HG03196 (cell line): ENCODE results near the gene ANKRD52.

ENCODE experiments used
- ATAC-seq: cut with Tn5 transposase; IDR thresholded peaks from one replicate; pipeline ENCODE4 v1.9.1; 2021; ENCODE audit not compliant: unreplicated experiment

The ANKRD52 gene

DNA sequence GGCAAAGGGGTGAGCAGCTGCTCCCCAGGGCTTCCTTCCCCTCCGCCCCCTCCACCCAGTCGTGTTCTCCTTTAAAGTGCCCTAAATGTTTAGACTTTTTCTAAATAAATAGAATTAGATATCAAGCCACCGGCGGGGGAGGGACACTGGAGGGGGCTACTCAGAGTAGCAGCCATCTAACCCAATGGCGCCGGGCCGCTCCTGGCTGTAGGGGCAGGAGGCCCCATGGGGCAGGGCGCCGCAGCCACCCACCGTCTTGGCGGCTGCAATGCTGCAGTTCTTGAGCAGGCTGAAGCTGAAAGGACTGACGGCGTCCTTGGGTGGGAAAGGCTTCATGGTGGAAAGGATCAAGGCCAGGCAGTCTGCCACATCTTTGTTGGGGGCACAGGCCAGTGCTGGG lies 15.2 kb downstream of the ANKRD52 start:
- ATAC-seq = no peak

DNA sequence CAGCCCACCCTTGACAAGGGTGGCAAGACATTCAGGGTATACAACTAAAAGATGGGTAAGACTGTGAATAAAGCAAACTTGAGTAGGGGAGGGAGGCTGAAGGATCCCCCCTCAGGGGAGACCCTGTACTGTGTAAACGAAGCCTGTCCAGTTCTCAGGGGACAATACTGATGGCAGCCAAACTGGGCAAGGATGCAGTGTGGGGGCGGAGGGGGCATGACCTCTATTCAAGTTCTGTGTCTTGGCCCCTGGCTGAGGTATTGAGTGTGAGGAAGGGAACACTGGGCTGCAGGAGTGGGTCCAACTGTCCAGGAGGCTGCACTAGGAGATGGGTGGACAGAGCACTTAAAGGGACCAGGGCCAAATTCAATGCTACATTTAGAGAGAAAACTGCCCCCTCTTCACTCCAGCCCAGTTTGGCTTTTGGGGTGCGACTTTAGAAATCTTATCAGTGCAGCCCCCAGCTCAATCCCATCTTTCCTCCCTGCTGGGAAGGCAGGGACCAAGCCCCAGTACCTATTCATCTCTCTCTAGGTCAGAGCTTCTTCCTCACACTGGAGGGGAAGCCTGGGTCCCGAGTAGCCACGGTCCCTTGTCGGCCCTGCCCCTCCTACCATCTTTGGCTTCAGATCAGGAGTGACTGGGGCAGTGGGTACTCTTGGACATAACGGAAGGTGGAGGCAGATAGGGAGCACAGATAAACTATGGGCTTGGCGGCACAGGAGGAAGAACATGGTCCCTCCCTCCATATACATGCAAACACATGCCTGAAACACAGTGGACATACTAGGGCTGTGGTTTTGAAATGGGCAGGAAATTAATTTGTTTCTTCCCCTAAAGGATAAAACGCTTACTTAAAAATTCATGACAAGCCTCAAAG lies 16.5 kb downstream of the ANKRD52 start:
- ATAC-seq = no peak

DNA sequence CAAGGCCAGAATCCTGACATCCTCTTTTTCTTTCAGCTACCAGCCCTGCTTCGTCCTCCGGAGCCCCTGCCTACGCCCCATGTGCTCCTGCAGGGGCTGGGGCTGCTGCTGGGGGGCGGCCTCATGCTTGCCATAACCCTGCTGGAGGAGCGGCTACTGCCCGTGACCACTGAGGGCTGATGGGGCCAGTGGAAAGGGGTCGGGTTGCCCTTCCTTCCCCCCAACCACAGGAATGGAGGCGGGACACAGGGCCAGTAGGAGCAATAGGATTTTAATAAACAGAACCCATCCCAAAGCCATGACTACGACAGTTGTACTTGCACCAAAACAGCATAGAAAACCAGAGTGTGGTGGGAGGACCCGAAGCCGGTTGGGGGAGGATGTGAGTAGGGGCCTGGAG lies 20.6 kb downstream of the ANKRD52 start:
- ATAC-seq = no peak

DNA sequence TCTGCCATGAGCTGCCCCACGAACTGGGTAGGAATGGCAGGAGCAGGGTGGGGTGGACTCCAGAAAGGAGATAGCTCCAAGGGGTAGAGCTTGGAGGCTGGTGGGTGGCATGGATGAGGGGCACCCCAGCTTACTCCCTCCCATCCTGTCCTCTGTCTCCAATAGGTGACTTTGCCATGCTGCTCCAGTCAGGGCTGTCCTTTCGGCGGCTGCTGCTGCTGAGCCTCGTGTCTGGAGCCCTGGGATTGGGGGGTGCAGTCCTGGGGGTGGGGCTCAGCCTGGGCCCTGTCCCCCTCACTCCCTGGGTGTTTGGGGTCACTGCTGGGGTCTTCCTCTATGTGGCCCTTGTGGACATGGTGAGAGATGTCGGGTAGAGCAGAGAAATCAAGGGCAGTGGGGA lies 21.2 kb downstream of the ANKRD52 start:
- no peak for ATAC-seq

DNA sequence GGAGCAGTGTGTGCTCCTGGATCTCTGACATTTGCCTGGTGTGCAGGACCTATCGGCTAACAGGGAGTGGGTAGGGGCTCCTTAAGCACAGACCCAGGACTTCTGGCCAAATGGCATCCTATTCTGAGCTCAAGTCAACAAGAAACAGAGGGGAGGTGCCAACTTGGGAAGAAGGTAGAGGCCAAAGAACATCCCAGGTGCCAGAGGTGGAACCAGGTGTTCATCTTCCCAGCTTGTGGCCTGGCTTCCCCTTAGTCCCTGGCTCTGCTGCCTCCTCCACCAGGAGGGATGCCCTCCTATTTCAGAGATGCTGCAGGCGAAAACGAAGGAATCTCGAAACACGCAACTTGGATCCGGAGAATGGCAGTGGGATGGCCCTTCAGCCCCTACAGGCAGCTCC lies 22.1 kb downstream of the ANKRD52 start:
- no peak for ATAC-seq

DNA sequence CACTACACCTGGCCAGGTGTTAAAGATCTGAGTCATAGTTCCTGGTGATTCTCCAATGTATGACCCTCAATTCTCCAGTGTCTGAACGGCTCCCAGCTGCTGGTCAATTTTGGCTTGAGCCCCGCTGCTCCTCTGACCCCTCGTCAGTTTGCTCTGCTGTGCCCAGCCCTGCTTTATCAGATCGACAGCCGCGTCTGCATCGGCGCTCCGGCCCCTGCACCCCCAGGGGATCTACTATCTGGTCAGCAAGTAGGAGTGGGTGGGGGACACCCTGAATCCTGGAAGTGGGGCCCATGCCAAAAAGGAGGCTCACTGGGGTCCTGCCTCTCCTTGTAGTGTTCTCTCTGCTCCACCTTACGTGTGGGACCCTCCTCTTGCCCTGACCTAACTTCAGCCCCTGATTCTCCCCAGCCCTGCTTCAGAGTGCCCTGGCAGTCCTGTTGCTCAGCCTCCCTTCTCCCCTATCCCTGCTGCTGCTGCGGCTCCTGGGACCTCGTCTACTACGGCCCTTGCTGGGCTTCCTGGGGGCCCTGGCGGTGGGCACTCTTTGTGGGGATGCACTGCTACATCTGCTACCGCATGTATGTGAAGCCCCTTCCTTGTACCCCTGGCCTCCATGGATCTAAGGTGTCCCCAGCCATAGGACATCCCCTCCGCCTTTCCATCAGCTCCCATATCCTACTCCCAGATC lies 23.3 kb downstream of the ANKRD52 start:
- ATAC-seq = no peak

GRCh38 chr12:56231184-56231582 lies 27.0 kb downstream of the ANKRD52 start:
- ATAC-seq = no peak

DNA sequence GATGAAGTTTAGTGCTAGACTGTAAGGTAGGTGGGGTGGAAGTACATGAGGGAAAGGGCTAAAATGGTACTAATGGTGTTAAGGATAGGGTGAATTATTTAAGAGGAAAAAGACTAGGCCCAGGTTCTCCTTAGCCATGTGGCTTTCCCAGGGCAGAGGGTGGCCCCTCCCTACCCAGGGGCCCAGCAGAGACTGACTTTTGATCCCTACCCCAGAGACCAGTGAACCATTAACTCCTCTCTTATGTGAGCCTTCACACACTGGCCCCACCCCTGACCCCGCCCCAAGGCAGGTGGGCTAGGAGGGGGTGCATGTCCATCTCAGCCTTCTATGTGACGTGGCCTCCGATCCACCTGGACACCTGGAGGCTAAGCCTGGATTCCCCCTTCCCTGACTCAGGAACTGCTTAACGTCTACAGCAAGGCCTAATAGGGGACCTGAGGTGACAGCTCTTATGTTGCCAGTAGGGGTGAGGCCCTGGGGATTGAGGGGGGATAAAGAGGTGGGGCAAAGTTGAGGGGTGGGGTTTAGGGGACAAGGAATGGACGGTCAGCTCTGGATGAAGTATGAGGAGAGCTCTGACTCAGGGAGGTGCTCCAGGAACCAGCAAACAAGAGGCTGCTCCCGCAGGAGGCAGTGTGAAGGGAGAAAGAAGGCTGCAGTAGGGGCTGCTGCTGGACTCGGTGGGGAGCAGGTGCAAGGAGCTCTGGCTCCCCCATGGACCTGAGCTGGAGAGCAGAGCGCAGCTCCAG lies 27.6 kb downstream of the ANKRD52 start:
- ATAC-seq = no peak

- ATAC-seq = no peak
Observed at GRCh38 chr12:56229916-56230431, 28.2 kb downstream of the ANKRD52 start, which contains the start of gene SLC39A5. Gene SLC39A5, plus strand, starts transcription at chr12:56230051. Its CDS starts 1,224 bp downstream, at chr12:56231275.

DNA sequence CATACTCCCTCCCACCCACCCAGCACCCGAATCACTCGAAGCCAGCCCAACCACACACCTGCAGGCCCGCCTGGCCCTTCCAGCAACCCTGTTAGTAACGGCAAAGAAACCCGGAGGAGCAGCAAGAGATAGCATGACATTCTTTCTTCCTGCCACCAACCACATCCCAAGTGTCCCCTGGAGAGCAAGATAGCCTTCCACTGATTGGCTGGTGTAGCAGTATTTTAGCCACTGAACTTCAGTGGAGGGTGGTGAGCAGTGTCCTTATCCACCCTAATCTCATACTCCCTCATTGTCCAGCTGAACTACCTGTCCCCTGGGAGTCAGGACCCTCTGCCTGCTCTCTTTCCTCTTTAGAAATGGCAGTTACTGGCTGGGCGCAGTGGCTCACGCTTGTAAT lies 29.1 kb downstream of the ANKRD52 start:
- no peak for ATAC-seq

DNA sequence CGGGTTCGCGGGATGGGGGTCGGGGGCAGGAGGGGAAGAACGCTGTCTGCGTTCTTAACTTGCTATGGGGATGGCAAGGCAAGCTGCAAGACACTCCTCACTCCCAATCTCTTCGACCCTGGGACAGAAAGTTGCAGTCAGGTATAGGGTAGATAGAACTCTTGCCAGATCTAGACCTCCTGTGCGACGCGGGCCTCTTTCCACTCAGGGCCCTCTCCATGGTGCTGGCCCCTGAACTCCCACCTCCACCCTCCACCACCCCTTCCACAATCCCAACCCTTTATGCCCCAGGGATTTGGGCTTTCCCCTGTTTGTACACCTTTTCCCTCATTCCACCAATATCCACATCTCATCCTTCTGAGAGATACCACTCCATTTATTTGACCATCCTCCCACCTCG lies 33.2 kb downstream of the ANKRD52 start:
- ATAC-seq = no peak

DNA sequence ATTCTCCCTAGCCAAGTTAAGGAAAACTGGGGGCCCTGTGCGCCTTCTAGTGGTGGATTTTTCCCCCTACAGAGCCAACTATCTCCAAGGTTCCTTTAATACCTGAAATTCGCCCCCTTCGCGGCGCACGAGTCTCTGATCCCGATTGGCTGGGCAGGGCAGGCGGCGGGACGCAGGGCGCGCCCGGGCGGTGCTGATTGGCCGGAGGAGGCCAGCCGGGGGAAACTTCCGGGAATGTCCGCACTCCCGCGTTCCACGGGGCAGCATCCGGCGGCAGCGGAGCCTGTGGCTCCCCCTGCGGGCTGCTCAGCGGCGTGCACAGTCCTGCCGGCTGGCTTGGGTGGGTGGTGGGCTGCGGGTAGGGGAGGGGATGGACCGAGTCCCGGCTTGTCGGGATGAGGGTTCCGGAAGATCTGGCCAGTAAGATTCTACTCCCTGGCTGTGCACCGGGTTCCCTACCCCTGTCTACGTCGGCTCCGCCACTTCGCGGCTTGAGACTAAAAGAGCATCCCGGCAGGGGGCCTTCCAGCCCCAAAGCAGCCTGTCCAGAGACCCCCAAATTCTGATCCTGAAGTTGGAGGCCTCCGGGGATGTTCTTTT lies 34.0 kb downstream of the ANKRD52 start, which contains the start of gene NABP2:
NABP2 (plus strand) TSS at position 241 of the 600 bp plus-strand sequence. CDS start 515 bp downstream, outside the sequence.
- ATAC-seq = peak; percentile 70

DNA sequence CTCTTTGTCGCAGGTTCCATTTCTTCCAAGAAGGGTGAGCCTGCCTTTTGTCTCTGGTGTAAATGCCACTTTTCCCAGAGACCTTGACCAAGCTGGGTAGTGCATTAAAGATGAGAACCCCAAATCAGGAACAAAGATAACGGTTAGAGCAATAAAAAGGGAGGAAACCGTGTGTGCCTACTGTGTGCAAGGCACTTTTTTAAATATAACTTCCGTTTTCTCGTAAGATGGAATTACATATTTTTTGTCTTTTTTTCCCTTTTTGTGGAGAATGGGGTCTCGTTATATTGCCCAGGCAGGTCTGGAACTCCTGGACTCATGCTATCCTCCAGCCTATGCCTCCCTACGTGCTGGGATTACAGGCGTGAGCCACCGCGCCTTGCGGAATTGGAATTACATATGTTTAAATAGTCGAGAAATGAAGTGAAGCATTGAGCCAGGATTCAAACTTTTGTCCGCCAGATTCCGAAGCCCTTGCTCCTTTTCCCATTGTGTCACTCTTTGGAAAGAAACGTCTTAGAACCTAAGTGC lies 34.5 kb downstream of the ANKRD52 start:
- ATAC-seq = no peak

GRCh38 chr12:56222531-56222895 lies 35.7 kb downstream of the ANKRD52 start:
- ATAC-seq = no peak

DNA sequence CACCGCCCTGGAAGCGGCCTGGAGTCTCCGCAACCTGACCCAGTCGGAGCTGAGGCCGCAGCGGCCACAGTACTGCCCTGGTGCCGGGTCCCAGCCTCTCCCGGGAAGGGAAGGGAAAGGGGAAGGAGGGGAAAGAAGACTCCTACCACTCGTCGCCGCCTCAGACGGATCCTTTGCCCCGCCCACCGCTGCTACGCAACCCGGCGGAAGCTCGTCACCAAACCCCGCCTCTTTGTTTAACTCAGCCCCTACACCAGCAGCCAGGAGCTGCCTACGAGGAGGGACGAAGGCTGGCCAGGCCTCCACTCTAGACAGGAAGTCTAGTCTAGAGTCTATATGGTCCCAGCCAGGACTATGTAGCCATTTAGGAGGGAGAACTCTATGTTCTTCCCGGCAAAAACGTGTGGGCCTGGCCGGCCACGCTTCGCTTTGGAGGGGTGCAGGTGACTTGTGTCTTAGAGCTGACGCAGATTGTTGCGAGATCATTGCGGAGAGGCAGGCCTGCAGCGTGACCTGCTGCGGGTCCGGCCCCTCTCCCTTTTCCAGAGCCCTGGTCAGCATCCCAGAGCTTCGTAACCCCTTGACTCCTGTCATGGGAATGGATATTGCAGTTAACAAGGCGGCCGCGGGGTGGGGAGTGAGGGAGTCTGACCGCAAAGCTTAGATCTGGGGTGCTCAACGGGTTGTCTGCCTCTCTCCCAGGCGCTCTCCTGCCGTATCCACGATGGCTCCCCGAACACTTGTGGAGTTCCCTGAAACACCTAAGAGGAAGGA lies 36.2 kb downstream of the ANKRD52 start, which contains the start of gene RNF41:
RNF41 (minus strand) TSS at position 166 of the 774 bp plus-strand sequence. CDS start 7,875 bp downstream, outside the sequence.
- peak; percentile 76 for ATAC-seq

DNA sequence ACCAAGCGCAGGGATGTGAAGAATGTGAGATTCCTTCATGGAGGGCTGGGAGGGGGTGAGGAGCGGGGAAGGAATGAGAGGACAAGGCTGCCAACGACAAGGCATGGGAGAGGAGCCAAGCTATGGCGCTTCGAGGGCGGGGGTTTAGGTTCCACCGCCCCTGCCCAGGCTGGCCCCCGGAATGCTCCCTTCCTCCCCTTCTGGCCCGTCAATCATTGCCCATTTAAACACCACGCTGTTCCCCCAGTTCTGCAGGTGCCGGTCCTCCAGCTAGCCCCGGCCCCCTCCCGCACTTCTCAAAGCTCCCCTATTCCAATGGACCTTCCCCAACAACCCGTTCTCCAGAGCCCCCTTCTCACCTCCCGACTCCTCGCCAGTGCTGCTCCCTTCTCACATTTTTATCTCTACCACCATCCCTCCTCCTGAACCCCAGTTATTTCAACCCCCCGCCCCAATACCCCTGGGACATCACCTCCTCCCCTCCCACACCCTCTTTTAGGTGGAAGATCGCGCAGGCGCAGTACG lies 36.9 kb downstream of the ANKRD52 start:
- ATAC-seq = no peak

GRCh38 chr12:56220611-56221231 lies 37.5 kb downstream of the ANKRD52 start:
- ATAC-seq = no peak

GRCh38 chr12:56219840-56220239 lies 38.3 kb downstream of the ANKRD52 start:
- no peak for ATAC-seq

DNA sequence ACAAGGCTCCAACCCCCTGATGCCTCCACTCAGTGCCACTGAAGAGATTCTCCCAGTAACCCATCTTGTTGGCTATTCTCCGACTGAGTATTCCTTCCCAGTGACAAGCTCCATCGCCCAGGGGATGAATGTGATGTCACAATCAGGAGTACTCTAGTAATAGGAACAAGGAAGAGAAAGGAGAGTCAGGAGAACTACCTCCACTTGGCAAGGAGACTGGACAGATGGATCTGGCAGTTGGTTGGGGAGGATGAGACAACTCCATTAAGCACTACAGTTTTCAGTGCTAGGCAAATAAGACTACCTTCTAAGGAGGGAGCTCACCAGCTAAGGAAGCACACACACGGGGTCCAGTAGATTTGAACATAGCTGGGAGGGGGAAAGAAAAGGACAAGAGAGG lies 41.7 kb downstream of the ANKRD52 start:
- ATAC-seq = no peak
